Left cardiac atrium (tissue), 4 donors: ENCODE data around the gene FNIP2. TPM values are rescaled to one million over a fixed set of nuclear protein-coding genes. Genes with fewer than 3 reads are reported as not detected.
"Not testable (repeated sequence)": the region's sequence is repeated elsewhere in the genome, so short reads cannot be mapped to it uniquely, and the experiment has no call there.

Experiments used
- ATAC-seq, 2 donors: fragments of 200-7000 bp; cut with Tn5 transposase; one replicate each; pipeline ENCODE4 v1.9.1; 2020; ENCODE audit warnings: mild to moderate bottlenecking in 2 of 2, moderate library complexity in 2 of 2
- DNase-seq: peaks from one replicate; pipeline ENCODE4 v3.0.0-alpha.2; 2020
- intact Hi-C, 2 donors: fragments of 100-400 bp; cut with DNase I; formaldehyde crosslinking; loops; one replicate each; pipeline versions ENCODE4 v1.14.1 to v1.15.1; 2022 to 2023
- long read RNA-seq: library from polyadenylated mRNA; unstranded; transcript quantifications from one replicate; pipeline ENCODE4 v2.0.0, GENCODE V29; 2021
- total RNA-seq, 2 donors: library from RNA; stranded (reverse); fragmentation: NEBNext Ultra II Directional; extraction: Animal tissue kit (Norgen Biotek cat#: 25700); gene quantifications; one replicate each; pipeline ENCODE4 v1.2.1, GENCODE V29; 2021
- donor health status: DM: no; HTN: yes; CAD: no.
- donor health status: DM: no; HTN: yes; CAD: no; lungs with severe emphysema.
- donor health status: DM: yes; HTN: yes; CAD: no.
- donor health status: Dilated cardiomyopathy.

Gene FNIP2
- total RNA-seq, result 10 to 100 TPM; 40.6 to 55.3 TPM
- long read RNA-seq, partial matches to known transcripts, result 5 of 28 reads
- long read RNA-seq, other reads (novel, unspliced or antisense), result 23 of 28 reads

DNA sequence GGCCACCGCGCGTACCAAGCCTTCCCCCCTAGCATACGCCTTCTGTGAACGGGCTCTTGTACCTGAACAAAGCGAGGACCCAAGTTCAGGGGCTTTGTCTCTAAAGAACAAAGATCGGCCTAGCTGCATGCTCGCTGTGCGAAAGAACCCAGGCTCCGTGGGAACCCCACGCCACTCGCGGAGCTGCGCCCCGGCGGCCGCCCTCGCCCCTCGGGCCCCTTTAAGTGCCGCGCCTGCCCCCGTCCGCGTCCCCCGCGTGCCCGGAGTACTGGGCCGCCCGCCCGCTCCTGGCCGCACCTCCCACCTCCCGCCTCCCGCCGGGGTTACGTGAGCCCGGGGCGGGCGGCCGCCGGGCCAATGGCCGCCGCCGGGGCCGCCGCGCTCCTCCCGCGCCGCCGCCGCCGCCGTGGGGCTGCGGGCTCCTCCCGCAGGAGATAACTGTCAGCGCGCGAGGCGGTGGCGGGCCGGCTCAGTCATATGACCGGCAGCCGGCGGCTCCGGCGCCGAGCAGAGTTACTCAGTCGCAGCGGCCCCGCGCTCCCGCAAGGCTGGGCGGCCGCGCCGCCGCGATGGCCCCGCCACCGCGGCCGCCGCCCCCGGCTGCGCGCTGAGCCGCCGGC is at the start of gene FNIP2:
TSS of gene FNIP2 (plus strand) at position 472 of the 620 bp plus-strand sequence. CDS start 187 bp downstream, outside the sequence.
- DNase-seq (peak; percentile 89), ATAC-seq (peak; percentile 95 to 97)
- intact Hi-C loops, result loop anchor here in 1 of 2 donors (5.0 kb wide), 3 partner anchors 41 to 74 kb away; no protein-coding TSS in a partner anchor

DNA sequence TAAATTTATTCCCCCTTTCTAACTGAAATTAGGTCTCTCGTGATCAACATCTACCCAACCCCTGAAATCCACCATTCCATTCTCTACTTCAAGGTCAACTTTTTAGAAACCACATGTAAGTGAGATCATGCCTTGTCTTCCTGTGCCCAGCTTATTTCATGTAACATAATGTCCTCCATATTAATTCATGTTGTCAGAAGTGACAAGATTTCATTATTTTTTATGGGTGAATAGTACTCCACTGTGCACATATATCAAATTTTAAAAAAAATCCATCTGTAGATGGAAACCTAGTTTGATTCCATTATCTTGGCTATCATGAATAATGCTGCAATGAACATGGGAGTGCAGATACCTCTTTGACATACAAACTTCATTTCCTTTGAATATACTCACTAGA is 47.1 kb upstream of the FNIP2 start:
- ATAC-seq (no peak), DNase-seq (no peak)
- intact Hi-C loops, result loop anchor here (10.0 kb wide), 3 partner anchors 453 to 723 kb away; no protein-coding TSS in a partner anchor

DNA sequence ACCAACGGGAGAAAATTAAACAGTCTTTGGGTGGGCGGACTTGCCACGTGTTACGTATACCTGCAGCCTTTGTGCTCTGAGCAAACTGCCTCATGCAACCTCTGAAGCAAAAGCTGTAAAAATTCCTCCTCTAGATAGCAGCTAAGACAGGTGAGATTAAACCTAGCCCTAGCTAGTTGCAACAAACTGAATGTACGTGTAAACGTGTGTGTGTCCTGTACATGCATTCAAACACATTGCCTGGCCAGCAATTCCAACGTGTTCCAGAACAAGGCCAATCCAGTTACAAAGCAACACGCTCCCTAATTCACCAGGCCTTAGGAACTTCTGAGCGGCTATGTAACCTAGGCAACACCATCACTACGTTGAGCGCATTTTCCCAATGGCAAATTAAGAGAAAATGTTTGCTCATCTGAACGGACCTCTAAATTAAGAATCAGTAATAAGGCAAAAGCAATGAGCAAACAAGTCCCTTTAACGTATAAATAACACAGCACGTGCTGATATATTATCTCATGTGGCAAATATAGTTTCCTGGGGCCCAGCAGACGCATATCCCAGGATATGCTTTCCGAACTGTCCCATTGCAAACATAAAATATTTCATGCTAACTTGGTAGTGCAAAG is 46.4 kb upstream of the FNIP2 start:
- ATAC-seq (peak; percentile 55 to 57), DNase-seq (no peak)
- intact Hi-C loops, result loop anchor here (10.0 kb wide), 3 partner anchors 452 to 722 kb away; no protein-coding TSS in a partner anchor

DNA sequence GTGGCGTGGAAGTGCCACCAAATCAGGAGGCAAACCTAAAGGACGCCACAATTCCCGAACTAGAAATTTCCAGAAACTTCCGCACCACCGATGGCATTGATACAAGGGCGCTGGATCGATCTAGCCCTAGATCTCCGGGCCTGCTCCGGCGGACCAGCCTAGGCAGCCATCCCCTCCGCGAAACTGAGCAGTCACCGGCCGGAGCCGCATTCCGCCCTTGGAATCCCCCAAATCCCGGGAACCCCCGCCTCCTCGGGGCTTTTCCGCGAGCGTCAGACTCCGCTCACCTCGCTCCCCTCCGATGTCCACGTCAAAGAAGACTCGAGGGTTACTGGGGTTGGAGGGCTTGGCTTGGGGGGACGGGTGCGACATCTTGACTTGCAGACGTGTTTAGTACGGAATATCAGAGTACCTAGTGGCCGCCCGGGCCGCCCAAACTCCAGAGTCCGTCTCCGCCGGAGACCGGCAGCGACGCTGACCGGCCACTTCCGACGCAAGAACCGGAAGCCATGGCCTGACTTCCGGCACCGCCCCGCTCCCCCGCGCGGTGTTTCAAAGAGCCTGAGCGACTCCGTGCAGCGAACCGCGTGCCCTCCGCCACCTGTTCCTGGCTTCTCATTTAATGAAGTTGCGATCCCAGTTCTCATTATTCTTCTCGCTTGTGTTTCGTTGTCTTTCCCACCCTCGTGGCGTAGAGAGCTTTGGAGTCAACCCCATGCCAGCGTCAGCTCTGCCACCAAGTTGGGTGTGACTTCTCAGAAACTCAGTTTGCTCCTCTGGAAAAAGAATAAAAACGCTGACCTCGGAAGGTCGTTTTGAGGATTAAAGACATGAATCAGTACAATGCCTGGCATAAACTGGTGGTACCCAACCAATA is 45.7 kb upstream of the FNIP2 start, which contains the start of gene PPID:
TSS of gene PPID (minus strand) at position 480 of the 877 bp plus-strand sequence. CDS start at position 372, 108 bp downstream.
- DNase-seq, result peak; percentile 89
- intact Hi-C loops, result loop anchor here (10.0 kb wide), 3 partner anchors 452 to 722 kb away; no protein-coding TSS in a partner anchor
- peak; percentile 97 to 99 for ATAC-seq

DNA sequence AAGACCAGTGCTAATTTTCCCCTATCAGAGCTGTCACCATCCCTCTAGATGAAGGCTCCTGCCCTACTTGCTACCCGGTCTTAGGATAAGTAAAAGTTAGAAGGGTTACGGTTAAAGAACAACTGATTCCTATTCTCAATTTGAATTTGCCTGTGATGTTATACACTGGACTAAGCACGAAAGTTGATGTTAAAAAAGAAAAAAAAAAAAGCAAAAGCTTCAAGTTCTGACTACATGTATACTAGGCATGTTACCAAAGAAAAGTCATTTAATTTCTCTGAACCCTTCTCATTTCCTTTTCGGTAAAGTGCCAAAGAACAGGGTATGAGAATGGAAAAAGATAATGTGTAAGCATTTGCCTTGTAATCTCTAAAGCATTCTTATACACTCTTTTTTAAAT is 44.2 kb upstream of the FNIP2 start:
- DNase-seq (no peak), ATAC-seq (no peak)
- intact Hi-C loops, result loop anchor here (5.0 to 10.0 kb wide), 5 partner anchors 43 to 720 kb away; partner anchors contain the start of gene FNIP2 (in 1 of the 2)

DNA sequence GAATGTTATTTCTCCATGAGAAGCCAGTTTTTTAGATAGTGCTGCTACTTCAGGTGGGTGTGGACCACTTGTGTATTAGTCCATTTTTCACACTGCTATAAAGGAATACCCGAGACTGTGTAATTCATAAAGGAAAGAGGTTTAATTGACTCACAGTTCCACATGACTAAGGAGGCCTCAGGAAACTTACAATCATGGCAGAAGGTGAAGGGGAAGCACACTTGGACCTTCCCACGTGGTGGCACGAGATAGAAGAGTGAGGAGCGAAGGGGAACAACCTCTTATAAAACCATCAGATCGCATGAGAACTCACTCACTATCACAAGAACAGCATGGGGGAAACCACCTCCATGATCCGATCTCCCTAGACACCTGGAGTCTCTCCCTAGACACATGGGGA is 42.2 kb upstream of the FNIP2 start:
- intact Hi-C loops, result loop anchor here (5.0 to 10.0 kb wide), 5 partner anchors 41 to 718 kb away; partner anchors contain the start of gene FNIP2 (in 1 of the 2)
- DNase-seq, result no peak
- no peak for ATAC-seq

DNA sequence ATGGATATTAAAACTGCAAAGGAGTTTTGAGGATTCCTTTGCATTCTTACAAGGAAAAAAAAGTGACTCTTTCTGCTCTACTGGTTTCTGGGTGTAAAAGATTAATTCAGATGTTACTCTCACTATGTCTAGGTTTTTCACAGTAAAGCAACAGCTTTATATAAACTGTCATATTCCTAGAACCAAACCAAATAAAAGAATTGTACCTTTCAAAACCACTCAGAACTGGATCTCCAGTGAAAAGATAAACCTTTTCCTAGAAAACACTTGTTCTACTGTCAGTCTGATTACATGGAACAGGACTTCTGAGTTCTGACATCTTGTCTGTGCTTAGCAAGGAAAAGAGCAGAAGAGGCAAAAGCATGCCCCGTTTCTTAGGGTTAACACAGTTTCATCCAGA is 40.6 kb upstream of the FNIP2 start:
- intact Hi-C loops, result loop anchor here (2.0 to 10.0 kb wide), 6 partner anchors 39 to 717 kb away; partner anchors contain the start of gene FNIP2 (in 1 of the 2)
- DNase-seq (no peak), ATAC-seq (no peak)

DNA sequence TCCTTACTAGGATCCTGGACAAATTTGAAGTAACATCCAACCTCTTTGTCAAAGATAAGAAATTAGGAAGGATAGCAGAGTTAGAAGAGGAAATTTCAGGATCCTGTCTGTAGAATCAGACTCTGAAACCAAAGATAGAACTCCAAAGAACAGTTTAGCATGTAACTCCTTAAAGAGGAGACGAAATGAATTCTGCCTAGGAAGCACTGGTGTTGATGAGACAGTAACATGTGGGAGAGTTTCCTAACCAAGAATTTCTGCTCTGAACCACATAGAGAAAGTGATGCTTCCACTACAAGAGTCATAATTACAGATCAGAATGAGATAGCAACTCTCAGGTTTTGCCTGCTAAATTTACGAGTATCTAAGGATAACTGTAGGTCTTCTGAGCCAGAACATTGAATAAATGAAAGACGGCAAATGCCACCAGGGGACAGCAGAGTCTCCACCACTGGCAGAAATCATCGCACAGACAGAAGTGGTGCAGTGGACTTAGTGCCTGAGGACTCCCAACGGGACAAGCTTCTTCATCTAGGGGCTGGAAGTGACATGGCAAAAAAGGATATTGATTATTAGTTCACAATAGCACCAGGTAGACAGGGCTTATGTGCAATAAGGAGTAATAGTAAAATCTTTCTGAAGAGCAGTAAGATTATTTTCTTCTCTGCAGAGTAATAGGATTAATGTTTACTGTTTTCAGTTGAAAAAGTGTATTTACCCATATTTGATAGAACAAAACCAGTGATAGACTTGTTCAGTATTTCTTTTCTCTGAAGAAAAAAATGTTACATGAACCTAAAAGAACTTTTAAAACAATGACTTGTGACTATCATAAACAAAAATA is 38.9 kb upstream of the FNIP2 start:
- peak; percentile 95 to 96 for ATAC-seq

DNA sequence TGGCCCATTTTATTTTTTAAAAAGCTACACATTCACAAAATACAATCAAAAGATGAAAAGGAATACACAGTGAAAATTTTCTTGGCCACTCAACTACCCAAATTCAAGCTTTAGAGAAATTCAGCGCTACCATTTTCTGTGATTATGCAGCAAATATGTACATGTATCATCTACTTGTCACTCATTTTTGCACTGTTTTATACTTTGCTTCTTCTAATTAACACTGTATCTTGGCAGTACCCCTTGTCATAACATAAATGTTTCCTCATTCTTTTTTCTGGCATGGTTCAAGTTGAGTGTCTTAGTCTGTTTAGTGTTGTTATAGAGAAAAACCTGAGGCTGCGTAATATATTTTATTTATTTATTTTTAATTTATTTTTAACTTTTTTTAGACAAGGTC is 30.0 kb upstream of the FNIP2 start:
- ATAC-seq (no peak), DNase-seq (no peak)
- intact Hi-C loops, result no loop called here

More for the DNA sequence above, 38.9 kb upstream of the FNIP2 start:
- intact Hi-C loops, result loop anchor here (2.0 to 10.0 kb wide), 7 partner anchors 37 to 715 kb away; partner anchors contain the start of gene FNIP2 (in 1 of the 2)
- DNase-seq, result peak; percentile 51

DNA sequence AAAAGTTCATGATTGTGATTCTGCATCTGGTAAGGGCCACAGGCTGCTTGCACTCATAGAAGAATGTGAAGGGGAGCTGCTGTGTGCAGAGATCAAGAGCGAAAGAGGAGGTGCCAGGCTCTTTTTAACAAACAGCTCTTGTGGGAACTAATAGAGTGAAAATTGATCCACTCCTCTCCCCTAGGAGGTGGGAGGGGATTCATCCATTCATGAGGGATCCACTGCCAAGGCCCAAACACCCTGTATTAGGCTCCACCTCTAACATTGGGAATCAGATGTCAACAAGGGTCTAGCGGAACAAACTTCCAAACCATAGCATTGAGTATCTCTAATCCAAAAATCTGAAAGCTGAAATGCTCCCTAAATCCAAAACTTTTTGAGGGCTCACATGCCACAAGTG is 29.2 kb upstream of the FNIP2 start:
- ATAC-seq (no peak), DNase-seq (no peak)
- intact Hi-C loops, result no loop called here

DNA sequence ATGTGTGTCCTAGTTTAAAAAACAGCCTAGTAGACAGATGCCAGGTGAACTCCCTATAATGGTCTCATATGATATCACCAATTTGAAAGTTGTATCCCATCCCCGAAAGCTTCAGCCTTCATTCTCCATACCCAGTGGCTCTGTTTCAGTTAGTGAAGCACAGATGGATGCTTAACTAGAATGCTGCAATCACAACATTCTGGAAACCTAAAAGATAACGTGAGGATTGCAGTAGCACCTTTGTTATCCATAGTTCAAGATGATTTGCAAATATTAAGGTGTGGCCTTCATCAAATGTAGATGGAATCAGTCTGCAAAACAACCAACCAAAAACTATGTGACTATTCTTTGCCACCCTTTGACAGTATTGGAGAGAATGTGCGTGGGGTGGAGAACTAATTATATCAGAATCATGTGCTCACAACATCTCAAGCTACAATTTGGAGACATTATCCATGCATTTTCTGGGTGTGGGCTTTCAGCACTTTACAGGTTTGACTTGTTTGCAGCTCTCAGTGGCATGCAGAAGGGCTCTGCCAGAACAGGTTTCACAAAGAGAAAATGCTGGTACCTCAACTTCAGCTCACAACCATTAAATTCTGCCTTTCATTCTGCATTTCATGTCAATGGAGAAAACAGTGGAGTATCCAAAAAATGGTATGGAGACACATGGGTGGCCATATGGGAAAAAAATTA is 27.4 kb upstream of the FNIP2 start:
- ATAC-seq, result no peak
- DNase-seq, result no peak
- intact Hi-C loops, result no loop called here

DNA sequence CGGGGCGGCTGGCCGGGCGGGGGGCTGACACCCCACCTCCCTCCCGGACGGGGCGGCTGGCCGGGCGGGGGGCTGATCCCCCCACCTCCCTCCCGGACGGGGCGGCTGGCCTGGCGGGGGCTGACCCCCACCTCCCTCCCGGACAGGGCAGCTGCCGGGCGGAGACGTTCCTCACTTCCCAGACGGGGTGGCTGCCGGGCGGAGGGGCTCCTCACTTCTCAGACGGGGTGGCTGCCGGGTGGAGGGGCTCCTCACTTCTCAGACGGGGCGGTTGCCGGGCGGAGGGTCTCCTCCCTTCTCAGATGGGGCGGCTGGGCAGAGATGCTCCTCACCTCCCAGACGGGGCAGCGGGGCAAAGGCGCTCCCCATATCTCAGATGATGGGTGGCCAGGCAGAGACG is 22.3 kb upstream of the FNIP2 start:
- intact Hi-C loops, result not testable (repeated sequence)

DNA sequence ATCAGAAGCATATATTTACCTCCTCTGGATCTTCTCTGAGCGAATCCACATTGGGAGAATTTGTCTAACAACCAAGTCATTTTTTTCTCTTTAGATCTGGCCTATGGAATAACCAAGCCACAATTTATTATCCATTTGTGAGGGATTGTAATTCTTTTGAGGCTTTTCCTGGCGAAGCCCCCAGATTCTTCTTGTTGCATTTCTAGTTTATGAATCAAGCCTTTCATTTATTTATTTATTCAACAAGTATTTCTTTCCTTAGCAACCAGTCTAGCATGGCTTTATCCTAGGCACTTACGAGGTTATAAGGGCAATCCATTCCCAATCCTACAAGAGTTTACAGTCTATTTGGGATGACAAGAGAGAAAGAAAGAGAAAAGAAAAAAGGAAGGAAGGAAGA is 18.4 kb upstream of the FNIP2 start:
- no peak for DNase-seq
- no peak for ATAC-seq
- intact Hi-C loops, result no loop called here

More for the DNA sequence above, 22.3 kb upstream of the FNIP2 start:
- not testable (repeated sequence) for DNase-seq, ATAC-seq

DNA sequence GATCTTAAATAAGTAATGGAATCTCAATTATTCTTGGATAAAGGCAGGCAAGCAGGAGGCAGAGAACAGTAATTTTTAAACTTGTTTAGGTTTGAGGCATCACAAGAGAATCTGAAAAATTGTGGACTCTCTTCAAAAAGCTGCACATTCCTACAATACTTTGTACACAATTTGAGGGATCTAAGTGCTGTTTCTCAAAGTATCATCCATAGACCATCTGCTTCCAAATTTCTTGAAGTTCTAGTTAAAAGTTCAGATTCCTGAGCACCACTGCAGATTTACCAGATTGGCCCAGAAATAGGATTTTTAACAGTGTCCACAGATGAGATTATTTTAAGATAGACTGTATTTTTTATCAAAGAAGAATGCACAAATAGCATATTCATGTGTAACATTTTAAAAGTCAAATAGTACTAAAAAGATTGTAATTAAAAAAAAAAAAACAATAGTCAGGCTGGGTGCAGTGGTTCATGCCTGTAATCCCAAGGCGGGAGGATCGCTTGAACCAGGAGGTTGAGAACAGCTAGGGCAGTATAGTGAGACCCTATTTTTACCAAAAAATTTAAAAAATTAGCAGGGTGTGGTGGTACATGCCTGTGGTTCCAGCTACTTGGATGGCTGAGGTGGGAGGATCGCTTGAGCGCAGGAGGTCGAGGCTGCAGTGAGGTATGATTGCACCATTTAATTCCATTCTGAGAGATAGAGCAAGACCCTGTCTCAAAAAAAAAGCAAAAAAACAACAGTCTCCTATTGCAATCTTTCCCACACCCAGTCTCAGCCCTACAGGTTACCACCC is 14.2 kb upstream of the FNIP2 start:
- intact Hi-C loops, result no loop called here
- no peak for DNase-seq
- no peak for ATAC-seq

DNA sequence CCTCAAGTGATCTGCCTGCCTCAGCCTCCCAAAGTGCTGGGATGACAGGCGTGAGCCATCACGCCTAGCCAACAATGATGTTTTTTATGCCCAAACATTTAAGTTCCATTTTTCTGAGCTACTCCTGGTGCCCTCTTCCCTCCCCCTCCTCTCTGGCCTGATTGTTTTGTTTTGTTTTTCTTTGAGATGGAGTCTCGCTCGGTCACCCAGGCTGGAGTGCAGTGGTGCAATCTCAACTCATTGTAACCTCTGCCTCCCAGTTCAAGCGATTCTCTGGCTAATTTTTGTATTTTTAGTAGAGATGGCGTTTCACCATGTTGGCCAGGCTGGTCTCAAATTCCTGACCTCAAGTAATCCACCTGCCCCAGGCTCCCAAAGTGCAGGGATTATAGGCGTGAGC is 13.0 kb upstream of the FNIP2 start:
- ATAC-seq, DNase-seq, intact Hi-C loops: not testable (repeated sequence)

DNA sequence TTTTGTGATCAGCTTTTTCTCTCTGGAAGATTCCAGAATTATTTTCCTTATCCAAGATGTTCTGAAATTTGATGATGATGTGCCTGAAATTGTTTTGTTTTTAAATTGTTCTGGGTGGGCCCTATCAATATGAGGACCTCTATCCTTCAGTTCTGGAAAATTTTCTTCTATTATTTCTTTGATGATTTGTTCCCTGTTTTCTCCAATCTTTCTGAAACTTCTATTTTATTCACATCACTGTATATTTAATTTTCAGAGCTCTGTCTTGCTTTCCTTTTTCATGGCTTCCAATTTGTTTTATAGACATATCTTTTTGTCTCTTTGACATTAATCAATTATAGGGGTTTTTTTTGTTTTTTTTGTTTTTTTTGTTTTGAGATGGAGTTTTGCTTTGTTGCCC is 12.2 kb upstream of the FNIP2 start:
- no peak for DNase-seq

DNA sequence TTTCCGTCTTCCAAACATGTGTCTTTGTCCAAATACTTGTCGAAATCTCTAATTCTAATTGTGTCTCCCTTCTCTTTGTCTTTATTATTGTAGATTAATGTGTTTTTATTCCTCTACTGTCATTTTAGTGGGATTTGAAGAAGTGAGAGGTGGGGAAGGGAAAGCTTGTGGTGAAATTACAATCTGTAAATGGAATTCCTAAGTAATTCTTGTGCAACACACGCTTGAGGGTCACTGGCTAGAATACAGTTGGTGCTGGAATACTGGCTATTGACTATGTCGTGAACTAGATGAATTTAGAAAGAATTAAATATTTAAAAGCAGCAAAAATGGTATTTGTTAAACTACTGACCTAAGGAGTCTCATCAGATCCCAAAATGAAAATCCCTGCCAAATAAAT is 10.7 kb upstream of the FNIP2 start:
- no peak for ATAC-seq
- intact Hi-C loops, result no loop called here
- no peak for DNase-seq

More for the DNA sequence above, 12.2 kb upstream of the FNIP2 start:
- no peak for ATAC-seq
- intact Hi-C loops, result no loop called here
